HL-60 (cell line): ENCODE data around the gene DNAJC10.
"Not testable (repeated sequence)": the region's sequence is repeated elsewhere in the genome, so short reads cannot be mapped to it uniquely, and the experiment has no call there.

Experiments
- POLR2AphosphoS5 ChIP-seq: IDR thresholded peaks from 2 replicates; pipeline ENCODE4 v1.6.1; 2012; ENCODE audit warnings: low read depth
- TF ChIP-seq, protein P1 (sequence below): IDR thresholded peaks from one replicate; pipeline ENCODE4 v1.5.1; 2011; ENCODE audit warnings: low read length, control low read depth, inconsistent platforms; ENCODE audit not compliant: insufficient read depth
- TF ChIP-seq, protein P2 (sequence below): IDR thresholded peaks from 2 replicates; pipeline ENCODE4 v1.6.1; 2012; ENCODE audit warnings: low read depth; ENCODE audit not compliant: insufficient replicate concordance

DNA sequence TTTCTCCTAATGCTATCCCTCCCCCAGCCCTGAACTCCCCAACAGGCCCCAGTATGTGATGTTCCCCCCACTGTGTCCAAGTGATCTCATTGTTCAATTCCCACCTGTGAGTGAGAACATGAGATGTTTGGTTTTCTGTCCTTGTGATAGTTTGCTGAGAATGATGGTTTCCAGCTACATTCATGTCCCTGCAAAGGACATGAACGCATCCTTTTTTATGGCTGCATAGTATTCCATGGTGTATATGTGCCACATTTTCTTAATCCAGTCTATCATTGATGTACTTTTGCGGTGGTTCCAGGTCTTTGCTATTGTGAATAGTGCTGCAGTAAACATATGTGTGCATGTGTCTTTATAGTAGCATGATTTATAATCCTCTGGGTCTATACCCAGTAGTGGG is 52.9 kb downstream of the DNAJC10 start:
- TF ChIP-seq, protein P1, sequence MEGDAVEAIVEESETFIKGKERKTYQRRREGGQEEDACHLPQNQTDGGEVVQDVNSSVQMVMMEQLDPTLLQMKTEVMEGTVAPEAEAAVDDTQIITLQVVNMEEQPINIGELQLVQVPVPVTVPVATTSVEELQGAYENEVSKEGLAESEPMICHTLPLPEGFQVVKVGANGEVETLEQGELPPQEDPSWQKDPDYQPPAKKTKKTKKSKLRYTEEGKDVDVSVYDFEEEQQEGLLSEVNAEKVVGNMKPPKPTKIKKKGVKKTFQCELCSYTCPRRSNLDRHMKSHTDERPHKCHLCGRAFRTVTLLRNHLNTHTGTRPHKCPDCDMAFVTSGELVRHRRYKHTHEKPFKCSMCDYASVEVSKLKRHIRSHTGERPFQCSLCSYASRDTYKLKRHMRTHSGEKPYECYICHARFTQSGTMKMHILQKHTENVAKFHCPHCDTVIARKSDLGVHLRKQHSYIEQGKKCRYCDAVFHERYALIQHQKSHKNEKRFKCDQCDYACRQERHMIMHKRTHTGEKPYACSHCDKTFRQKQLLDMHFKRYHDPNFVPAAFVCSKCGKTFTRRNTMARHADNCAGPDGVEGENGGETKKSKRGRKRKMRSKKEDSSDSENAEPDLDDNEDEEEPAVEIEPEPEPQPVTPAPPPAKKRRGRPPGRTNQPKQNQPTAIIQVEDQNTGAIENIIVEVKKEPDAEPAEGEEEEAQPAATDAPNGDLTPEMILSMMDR, result not testable (repeated sequence)
- TF ChIP-seq POLR2AphosphoS5, result not testable (repeated sequence)
- TF ChIP-seq, protein P2, sequence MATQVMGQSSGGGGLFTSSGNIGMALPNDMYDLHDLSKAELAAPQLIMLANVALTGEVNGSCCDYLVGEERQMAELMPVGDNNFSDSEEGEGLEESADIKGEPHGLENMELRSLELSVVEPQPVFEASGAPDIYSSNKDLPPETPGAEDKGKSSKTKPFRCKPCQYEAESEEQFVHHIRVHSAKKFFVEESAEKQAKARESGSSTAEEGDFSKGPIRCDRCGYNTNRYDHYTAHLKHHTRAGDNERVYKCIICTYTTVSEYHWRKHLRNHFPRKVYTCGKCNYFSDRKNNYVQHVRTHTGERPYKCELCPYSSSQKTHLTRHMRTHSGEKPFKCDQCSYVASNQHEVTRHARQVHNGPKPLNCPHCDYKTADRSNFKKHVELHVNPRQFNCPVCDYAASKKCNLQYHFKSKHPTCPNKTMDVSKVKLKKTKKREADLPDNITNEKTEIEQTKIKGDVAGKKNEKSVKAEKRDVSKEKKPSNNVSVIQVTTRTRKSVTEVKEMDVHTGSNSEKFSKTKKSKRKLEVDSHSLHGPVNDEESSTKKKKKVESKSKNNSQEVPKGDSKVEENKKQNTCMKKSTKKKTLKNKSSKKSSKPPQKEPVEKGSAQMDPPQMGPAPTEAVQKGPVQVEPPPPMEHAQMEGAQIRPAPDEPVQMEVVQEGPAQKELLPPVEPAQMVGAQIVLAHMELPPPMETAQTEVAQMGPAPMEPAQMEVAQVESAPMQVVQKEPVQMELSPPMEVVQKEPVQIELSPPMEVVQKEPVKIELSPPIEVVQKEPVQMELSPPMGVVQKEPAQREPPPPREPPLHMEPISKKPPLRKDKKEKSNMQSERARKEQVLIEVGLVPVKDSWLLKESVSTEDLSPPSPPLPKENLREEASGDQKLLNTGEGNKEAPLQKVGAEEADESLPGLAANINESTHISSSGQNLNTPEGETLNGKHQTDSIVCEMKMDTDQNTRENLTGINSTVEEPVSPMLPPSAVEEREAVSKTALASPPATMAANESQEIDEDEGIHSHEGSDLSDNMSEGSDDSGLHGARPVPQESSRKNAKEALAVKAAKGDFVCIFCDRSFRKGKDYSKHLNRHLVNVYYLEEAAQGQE, result not testable (repeated sequence)
